GM21390 (cell line): ENCODE measurements around the gene CPNE8.

Experiments used
- ATAC-seq: cut with Tn5 transposase; IDR thresholded peaks from one replicate; pipeline ENCODE4 v1.9.1; 2021; ENCODE audit not compliant: unreplicated experiment

The CPNE8 gene

GRCh38 chr12:38653650-38654049, 251.7 kb downstream of the CPNE8 start:
- no peak for ATAC-seq

DNA sequence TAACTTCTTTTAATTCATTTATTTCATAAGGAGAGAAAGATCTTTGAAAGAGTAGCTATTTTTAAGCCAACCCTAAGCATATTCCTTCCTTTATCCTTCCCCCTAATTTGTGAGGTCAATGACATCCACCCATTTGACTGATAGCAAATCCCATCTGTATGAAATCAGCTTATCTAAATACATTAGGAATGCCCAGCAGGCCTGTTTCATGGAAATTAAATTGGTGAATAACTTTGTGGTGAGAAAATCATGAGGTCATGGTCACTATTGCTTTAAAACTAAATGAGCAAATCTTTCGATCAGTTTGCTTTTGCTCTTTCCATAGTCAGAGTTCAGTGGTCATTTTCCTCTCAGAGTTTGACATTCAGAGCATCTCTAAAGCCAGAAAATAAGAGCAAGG, 256.6 kb downstream of the CPNE8 start:
- no peak for ATAC-seq

DNA sequence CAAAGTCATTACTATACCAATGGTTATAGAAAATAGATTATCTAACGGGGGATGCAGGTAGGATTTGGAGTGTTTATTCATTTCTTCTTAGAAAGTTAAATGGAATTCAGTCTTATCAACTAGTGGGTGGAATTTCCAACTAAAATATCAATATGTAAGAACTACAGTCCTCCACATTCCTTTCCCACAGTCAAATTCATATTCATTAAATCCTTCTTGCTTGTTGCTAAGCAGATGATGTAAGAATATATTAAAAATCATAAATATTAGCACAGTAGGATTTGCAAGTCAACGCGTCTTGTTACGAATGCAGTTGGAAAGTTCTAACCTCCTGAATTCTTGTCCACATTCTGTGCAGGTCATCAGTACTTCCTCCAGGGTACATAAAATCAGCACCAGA, 259.2 kb downstream of the CPNE8 start:
- no peak for ATAC-seq

DNA sequence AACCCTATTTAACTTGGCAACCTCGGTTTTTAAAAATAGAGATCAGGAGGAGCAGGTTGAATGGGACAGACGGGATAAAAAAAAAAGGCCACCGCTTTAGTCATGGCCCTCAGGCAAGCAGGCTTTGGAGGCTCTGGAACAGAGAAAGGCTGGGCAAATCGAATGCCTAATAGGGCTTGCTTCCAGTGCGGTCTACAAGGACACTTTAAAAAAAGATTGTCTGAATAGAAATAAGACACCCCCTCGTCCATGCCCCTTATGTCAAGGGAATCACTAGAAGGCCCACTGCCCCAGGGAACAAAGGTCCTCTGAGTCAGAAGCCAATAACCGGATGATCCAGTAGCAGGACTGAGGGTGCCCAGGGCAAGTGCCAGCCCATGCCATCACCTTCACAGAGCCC, 265.8 kb downstream of the CPNE8 start:
- no peak for ATAC-seq

- ATAC-seq, result no peak
Measured at GRCh38 chr12:38638401-38638800, 267.0 kb downstream of the CPNE8 start.

GRCh38 chr12:38633511-38633910, 271.9 kb downstream of the CPNE8 start:
- no peak for ATAC-seq

GRCh38 chr12:38629064-38629463, 276.3 kb downstream of the CPNE8 start:
- no peak for ATAC-seq

DNA sequence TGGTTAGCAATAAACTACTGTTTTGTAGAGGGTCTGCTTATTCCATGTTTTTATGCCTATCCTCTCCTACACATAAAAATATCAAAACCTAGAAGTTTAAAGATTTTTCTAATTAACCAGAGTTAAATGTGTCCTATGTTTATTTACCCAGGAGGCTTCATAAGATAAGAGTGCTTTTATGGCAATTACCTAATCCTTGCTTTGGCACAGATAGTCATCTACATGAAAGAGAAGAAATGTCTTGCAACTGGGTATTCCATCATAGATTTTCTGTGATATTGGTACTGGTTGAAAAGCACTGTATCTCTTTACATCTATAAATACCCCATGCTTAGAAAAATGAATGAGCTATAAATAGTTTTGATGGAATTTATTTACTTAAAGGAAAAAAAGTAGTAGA, 277.1 kb downstream of the CPNE8 start:
- no peak for ATAC-seq

DNA sequence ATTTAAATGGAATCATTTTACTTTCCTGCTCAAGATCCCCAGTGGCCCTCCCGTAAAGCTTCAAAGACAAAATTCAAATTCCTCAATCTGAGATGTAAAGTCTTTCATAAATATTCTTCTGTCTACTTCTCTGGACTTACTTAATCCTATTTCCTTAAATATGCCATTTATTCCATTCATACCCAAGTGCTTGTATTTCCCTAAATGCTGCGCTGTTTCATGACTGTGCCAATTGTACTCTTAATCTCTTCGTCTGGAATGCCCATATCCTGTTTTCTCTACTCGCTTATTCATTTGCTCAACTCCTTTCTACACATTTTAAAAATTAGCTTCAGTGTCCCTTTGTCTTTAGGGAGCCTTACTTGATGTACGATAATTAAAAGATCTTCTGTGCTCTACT, 280.1 kb downstream of the CPNE8 start:
- ATAC-seq, result no peak

DNA sequence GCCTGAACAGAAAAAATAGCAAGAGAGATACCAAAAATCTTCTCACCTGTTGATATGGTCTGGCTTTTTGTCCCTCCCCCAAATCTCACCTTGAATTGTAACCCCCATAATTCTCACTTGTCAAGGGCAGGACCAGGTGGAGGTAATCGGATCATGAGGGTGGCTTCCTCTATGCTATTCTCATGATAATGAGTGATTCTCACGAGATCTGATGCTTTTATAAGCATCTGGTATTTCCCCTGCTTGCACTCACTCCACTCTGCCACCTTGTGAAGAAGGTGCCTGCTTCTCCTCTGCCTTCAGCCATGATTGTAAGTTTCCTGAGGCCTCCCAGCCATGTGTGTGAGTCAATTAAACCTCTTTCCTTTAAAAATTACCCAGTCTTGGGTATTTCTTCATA, 291.2 kb downstream of the CPNE8 start:
- ATAC-seq, result no peak

- no peak for ATAC-seq
Measured at GRCh38 chr12:38610808-38611350, 294.5 kb downstream of the CPNE8 start.

- ATAC-seq, result no peak
Measured at GRCh38 chr12:38607295-38607694, 298.1 kb downstream of the CPNE8 start.
